T1000 (cell line): ENCODE measurements around the gene ZNF32.

ENCODE experiments used
- DNase-seq: peaks from one replicate; lab custom pipeline; 2025; ENCODE audit warnings: mixed read lengths; lab: John Stamatoyannopoulos, UW

The ZNF32 gene

GRCh38 chr10:43648398-43649184, at the start of gene ZNF32:
ZNF32 (minus strand) TSS chr10:43648881; CDS start chr10:43646133, 2,748 bp downstream.
- DNase-seq, result peak; percentile 59

GRCh38 chr10:43698156-43698555, 49.5 kb upstream of the ZNF32 start:
- no peak for DNase-seq

DNA sequence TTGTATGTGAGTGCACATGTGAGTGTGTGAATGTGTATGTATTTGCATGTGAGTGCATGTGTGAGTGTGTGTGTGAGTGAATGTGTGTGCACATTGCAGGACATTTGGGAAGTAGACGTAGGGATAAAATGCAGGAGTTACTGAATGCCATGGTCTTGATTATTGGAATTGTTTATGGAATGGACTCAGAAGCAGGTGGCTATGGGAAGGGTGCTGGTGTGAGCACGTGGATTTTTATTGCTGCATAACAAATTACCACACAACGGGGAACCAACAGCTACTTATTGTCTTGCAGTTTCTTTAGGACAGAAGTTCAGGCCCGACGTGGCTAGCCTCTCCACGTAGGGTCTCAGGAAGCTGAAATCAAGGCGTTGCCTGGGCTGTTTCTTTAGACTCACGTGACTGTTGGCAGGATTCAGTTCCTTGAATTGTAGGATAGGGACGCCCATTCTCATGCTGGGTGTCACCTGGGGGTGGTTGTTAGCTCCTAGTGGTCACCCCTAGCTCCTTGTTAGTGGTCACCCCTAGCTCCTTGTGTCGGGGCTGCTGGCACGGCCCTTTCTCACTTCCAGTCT, 48.3 kb upstream of the ZNF32 start:
- DNase-seq, result no peak

- DNase-seq, result no peak
Observed at GRCh38 chr10:43695730-43696129, 47.0 kb upstream of the ZNF32 start.

- DNase-seq, result no peak
Observed at GRCh38 chr10:43695321-43695720, 46.6 kb upstream of the ZNF32 start.

DNA sequence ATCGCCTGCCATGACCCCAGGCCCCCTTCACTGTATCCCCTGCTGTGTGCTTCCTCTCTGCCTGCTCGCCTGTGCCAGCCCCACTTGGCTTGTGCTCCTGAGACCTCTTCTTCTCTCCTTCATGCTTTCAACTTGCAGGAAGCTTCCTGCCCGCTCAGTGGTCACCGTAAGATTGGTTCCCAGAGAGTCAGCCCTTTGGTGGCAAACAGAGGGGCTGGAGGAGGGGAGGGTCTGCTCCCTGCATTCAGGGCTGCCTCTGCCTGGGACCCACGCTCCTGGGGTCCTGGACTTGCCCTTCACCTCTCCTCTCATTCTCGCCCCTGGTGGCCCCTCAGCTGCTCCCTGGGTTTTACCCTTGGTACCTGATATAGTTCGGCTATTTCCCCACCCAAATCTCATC, 45.8 kb upstream of the ZNF32 start:
- DNase-seq, result no peak

GRCh38 chr10:43693602-43694001, 44.9 kb upstream of the ZNF32 start:
- no peak for DNase-seq

- DNase-seq, result no peak
Observed at GRCh38 chr10:43692051-43692825, 43.6 kb upstream of the ZNF32 start.

DNA sequence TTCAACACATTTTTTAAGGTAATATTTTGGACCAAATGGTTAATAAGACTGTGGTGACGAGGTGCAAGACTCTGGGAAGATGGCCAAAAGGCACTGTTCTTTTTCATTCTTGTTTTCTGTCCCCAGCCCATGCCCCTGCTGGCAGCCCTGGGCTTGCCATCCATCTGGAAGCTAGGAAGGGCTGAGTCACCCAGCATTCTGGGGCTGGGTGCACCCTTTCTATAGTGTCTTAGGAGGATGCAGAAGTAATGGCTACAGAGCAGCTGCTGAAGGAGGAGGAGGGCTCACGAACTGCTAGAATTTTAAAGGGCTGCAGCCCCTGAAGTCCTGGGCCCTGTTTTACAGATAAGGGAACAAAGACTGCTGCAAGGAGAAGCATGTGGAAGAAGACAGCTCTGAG, 42.8 kb upstream of the ZNF32 start:
- no peak for DNase-seq

- DNase-seq, result peak; percentile 37
Observed at GRCh38 chr10:43689955-43690771, 41.5 kb upstream of the ZNF32 start.

DNA sequence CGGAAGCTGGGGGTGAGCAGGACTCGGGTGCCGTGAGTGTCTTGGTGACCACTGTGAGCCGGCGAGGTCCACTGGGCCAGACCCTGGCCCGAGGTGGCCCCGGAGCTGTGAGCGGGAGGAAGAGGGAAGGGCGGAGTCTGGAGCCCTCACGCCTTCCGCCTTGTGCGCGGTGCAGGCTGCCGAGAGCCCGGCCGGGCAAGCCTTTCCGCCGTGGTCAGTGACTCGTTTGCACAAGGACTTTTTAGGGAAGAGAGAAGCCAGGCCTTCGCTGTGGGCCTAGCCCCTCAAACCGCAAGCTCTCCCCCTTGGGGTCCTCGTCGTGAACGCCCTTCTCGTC, 40.9 kb upstream of the ZNF32 start:
- DNase-seq, result no peak

DNA sequence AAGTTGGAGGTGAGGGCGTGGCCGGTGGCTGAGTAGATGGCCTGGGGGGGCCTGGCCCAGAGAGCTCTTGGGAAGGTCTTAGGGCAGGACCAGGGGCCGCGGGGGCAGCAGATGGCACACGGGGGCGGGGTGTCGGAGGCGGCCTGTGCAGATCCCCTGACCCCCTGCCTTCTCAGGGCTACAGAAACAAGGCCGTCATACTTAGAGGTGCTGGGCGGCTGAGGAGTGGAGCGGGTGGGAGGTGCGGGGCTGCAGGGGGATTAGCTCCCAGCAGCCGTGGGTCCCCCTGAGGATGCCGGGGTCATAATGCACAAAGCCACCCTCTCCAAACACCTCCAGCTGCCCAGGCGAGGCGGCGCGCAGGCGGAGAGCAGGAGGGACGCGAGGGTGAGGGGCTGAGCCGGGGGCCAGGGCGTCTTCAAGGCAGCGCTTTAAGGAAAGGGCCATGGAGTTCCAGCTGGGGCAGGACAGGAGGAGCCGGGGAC, 40.4 kb upstream of the ZNF32 start:
- DNase-seq, result no peak

- DNase-seq, result no peak
Observed at GRCh38 chr10:43688348-43688892, 39.7 kb upstream of the ZNF32 start.

- no peak for DNase-seq
Observed at GRCh38 chr10:43687373-43687772, 38.7 kb upstream of the ZNF32 start.

- no peak for DNase-seq
Observed at GRCh38 chr10:43686414-43686813, 37.7 kb upstream of the ZNF32 start.

- DNase-seq, result no peak
Observed at GRCh38 chr10:43685744-43686143, 37.1 kb upstream of the ZNF32 start.

GRCh38 chr10:43684292-43684559, 35.5 kb upstream of the ZNF32 start:
- DNase-seq, result no peak

GRCh38 chr10:43683451-43684291, 35.0 kb upstream of the ZNF32 start:
- DNase-seq, result no peak

DNA sequence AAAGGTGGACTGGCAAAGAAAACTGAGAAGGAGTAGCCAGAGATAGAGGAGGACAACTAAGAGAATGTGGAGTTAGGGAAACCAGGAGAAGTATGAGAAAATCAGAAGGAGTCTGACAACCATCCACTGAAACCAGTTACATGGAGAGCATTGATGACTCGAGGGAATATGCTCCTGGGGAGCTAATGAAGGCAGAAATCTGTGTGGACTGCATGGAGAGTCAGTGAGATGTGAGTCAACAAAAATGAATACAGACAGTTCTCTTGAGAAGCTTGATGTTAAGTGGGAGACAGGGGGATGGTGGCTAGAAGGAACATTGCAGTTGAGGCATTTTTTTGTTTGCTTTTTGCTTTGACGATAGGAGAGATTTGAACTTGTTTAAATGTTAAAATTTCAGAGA, 34.3 kb upstream of the ZNF32 start:
- DNase-seq, result no peak

GRCh38 chr10:43681721-43682120, 33.0 kb upstream of the ZNF32 start:
- DNase-seq, result no peak

DNA sequence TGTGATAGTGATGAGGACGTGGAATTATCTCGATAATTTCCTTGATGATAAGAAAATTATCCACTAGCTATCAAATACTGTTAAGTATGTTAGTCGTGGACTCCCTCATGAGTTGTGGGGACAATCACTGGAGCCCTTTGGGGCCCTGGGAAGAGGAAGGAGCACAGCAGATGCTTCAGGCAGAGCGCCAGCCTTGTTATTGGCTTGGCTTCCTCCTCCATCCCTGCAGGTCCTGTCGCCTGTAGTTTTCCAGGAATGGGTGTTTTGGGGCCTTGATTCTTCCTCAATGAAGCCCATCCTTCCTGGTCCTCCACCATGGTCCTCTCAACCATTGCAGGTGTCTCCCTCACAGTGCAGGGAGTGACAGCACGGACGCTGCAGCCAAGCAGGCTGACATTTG, 32.5 kb upstream of the ZNF32 start:
- DNase-seq, result no peak
